Measurements from ENCODE around the gene TMTC1.

The TMTC1 gene

DNA sequence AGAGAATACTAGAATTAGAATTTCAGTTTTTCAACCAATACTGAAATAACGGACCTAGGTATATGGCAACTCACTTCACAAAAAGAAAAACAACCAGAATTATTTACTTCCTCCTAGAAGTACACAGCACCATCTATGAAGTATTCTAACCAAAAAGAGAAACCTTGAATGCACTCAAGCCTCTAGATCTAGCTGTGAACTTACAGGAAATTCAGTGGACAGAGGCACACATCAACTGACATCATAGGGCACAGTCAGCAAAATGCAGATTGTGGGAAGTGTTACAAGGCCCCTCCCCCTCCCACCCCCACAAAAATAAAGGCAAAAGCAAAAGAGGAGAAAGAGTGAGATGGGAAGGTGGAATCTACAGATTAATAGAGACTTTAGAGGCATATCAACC is 102.4 kb downstream of the TMTC1 start:
- Histone ChIP-seq H3K27me3 (ENCODE audit: low read depth) (no peaks in the 10 kb centered on the region; the same call in 1 of the 2 replicates), H3K4me3 (no peak overlapping the region), H3K36me3 (replicated peaks) (no peaks in the 10 kb centered on the region), H3K4me1 (no peaks in the 10 kb centered on the region; the same call in 1 of the 2 replicates), H3K9me3 (no peaks in the 10 kb centered on the region)
- DNase-seq (ENCODE audit: low spot score in 2 of 2): no peak
- in situ Hi-C loops (cut with MboI; ENCODE audit: low sequenced_read_pairs): no loop called here

DNA sequence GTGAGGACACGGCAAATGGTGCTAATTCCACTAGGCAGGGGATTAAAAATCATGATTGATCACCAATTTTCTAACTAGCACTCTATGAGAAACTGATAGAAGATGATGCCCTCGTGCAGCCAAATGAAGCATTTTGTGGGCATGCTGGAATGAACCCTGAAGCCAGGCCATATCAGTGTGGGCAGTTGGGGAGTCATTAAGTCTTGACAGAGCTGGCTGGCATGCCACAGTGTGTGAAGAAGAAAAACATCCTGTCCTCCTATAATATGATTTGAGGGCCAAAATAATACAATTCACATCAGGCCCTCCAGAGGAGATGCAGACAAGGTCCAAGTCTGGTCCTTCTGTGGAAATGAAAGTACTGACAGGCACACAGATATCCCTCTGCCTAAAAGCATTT is 107.1 kb downstream of the TMTC1 start:
- no peak for DNase-seq (ENCODE audit: low spot score in 2 of 2)
- Histone ChIP-seq H3K4me1 (no peaks in the 10 kb centered on the region; the same call in 1 of the 2 replicates), H3K4me3 (no peak overlapping the region), H3K36me3 (replicated peaks) (no peaks in the 10 kb centered on the region), H3K9me3 (no peaks in the 10 kb centered on the region), H3K27me3 (ENCODE audit: low read depth) (no peaks in the 10 kb centered on the region; the same call in 1 of the 2 replicates)
- in situ Hi-C loops (cut with MboI; ENCODE audit: low sequenced_read_pairs): no loop called here

- in situ Hi-C loops (cut with MboI; ENCODE audit: low sequenced_read_pairs): no loop called here
- DNase-seq (ENCODE audit: low spot score in 2 of 2): no peak
These were observed 109.3 kb downstream of the TMTC1 start for GRCh38 chr12:29674463-29674862.

GRCh38 chr12:29673346-29673745 is 110.4 kb downstream of the TMTC1 start:
- DNase-seq (ENCODE audit: low spot score in 2 of 2): no peak
- in situ Hi-C loops (cut with MboI; ENCODE audit: low sequenced_read_pairs): no loop called here
- no peaks in the 10 kb centered on the region for H3K36me3 ChIP-seq (replicated peaks)
- H3K4me3 ChIP-seq: no peak overlapping the region
- no peaks in the 10 kb centered on the region for H3K9me3 ChIP-seq
- H3K4me1 ChIP-seq: peaks cover 3% of the 10 kb centered on the region
- H3K27me3 ChIP-seq (ENCODE audit: low read depth): no peaks in the 10 kb centered on the region

More at GRCh38 chr12:29674463-29674862, 109.3 kb downstream of the TMTC1 start:
- Histone ChIP-seq H3K27me3 (ENCODE audit: low read depth) (no peaks in the 10 kb centered on the region; the same call in 1 of the 2 replicates), H3K4me1 (no peaks in the 10 kb centered on the region), H3K9me3 (no peaks in the 10 kb centered on the region), H3K4me3 (no peak overlapping the region), H3K36me3 (replicated peaks) (no peaks in the 10 kb centered on the region)

- Histone ChIP-seq H3K4me1 (peaks cover 9% of the 10 kb centered on the region), H3K36me3 (replicated peaks) (no peaks in the 10 kb centered on the region), H3K9me3 (no peaks in the 10 kb centered on the region), H3K4me3 (no peak overlapping the region), H3K27me3 (ENCODE audit: low read depth) (no peaks in the 10 kb centered on the region)
- no peak for DNase-seq (ENCODE audit: low spot score in 2 of 2)
- in situ Hi-C loops (cut with MboI; ENCODE audit: low sequenced_read_pairs): no loop called here
These were observed 111.2 kb downstream of the TMTC1 start for GRCh38 chr12:29672580-29672979.

DNA sequence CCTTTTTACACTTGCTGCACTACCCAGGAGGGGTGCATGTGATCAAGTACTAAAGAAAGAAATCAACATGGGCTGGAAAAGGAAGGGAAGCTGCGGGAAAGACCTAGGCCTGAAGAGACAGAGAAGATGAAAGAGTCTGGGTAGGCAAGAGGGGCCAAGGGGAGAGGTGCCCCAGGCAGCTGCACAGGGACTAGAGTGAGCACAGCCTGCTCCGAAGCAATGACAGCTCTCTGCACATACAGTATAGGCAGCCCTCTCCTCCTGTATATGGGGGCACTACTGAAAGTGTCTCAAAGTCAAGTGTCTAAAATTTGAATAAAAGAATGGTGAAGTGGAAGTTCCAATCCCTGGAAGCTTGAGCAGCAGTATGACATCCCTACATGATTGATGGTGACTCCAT is 112.0 kb downstream of the TMTC1 start:
- in situ Hi-C loops (cut with MboI; ENCODE audit: low sequenced_read_pairs): no loop called here
- Histone ChIP-seq H3K4me1 (peaks cover 17% of the 10 kb centered on the region), H3K4me3 (no peak overlapping the region), H3K36me3 (replicated peaks) (no peaks in the 10 kb centered on the region), H3K27me3 (ENCODE audit: low read depth) (no peaks in the 10 kb centered on the region), H3K9me3 (no peaks in the 10 kb centered on the region)
- DNase-seq (ENCODE audit: low spot score in 2 of 2): no peak

DNA sequence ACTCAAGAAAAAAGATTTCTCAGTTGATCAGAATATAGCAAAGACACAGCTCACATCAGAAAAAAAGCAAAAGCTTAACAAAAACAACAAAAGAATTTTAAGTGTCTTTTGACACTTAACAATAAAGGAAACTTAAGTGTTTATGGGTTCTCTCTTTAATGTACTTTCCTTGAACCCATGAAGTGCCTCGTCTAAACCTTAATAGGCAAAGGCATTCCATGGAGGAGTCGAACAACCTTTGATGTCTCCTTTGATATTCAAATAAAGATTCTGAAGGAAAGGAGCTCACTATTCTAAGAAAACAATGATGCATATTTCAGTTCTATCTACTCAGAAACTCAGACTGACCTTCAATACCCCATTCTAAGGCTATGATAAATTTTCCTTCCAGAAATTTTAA is 116.7 kb downstream of the TMTC1 start:
- peak; percentile 19 to 94 for DNase-seq (ENCODE audit: low spot score in 2 of 2)
- Histone ChIP-seq H3K4me1 (peaks cover 21% of the 10 kb centered on the region), H3K27me3 (ENCODE audit: low read depth) (no peaks in the 10 kb centered on the region), H3K36me3 (replicated peaks) (no peaks in the 10 kb centered on the region), H3K9me3 (no peaks in the 10 kb centered on the region), H3K4me3 (no peak overlapping the region)
- in situ Hi-C loops (cut with MboI; ENCODE audit: low sequenced_read_pairs): no loop called here

- H3K36me3 ChIP-seq (replicated peaks): no peaks in the 10 kb centered on the region
- H3K9me3 ChIP-seq: no peaks in the 10 kb centered on the region
- no peak overlapping the region for H3K4me3 ChIP-seq
- no peak for DNase-seq (ENCODE audit: low spot score in 2 of 2)
- in situ Hi-C loops (cut with MboI; ENCODE audit: low sequenced_read_pairs): no loop called here
- H3K27me3 ChIP-seq (ENCODE audit: low read depth): no peaks in the 10 kb centered on the region
- H3K4me1 ChIP-seq: peaks cover 21% of the 10 kb centered on the region
These were observed 118.6 kb downstream of the TMTC1 start for GRCh38 chr12:29665107-29665506.

DNA sequence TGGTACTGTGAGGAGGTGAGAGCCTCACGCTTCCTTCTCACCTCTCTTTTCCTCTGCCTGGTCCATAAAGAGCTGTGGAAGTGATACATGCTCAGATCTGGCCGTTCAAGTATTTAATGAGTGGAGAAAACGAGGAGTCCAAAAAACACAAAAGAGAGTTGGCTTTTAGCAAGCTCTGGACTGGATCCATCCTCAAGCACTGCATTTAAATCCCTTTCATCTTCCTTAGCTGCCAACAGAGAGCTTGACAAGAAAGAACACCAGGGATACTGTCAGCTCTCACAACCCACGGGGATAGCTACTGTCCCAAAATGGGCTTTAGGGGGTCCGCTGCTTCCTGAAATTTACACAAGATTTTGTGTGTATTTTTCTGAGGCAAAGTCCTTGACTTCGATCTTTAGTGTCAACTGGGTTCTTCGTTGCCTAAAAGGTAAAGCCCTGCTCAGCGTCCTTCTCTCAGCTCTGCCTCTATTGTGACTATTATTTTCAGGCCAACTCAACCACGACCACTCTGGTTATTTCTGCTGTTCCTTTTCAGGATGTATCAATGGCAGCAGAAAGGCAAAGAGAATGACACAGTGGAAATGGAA is 120.9 kb downstream of the TMTC1 start:
- Histone ChIP-seq H3K36me3 (replicated peaks) (no peaks in the 10 kb centered on the region), H3K4me1 (peaks cover 14% of the 10 kb centered on the region), H3K4me3 (no peak overlapping the region), H3K9me3 (no peaks in the 10 kb centered on the region), H3K27me3 (ENCODE audit: low read depth) (no peaks in the 10 kb centered on the region)
- in situ Hi-C loops (cut with MboI; ENCODE audit: low sequenced_read_pairs): no loop called here
- no peak for DNase-seq (ENCODE audit: low spot score in 2 of 2)

DNA sequence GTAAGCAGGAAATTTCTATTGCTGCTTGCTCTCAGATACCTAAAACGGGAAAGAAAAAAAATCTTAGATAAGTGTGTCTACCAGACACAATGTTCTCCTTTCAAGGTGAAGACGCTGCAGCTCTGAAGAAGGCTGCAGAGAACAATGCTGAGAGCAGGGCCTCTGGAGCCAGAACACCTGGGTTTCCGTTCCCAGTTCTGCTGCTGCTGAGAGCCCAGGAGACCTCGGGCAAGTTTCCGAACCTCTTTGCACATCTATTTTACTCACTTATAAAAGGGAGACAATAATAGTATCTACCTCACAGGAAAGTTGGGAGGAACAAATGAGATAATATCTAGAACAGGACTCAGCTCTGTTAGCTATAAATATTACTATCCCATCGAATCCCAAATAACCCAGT is 122.9 kb downstream of the TMTC1 start:
- in situ Hi-C loops (cut with MboI; ENCODE audit: low sequenced_read_pairs): no loop called here
- H3K4me3 ChIP-seq: no peak overlapping the region
- H3K36me3 ChIP-seq (replicated peaks): no peaks in the 10 kb centered on the region
- no peaks in the 10 kb centered on the region for H3K9me3 ChIP-seq
- H3K4me1 ChIP-seq: no peaks in the 10 kb centered on the region
- DNase-seq (ENCODE audit: low spot score in 2 of 2): no peak
- H3K27me3 ChIP-seq (ENCODE audit: low read depth): no peaks in the 10 kb centered on the region

DNA sequence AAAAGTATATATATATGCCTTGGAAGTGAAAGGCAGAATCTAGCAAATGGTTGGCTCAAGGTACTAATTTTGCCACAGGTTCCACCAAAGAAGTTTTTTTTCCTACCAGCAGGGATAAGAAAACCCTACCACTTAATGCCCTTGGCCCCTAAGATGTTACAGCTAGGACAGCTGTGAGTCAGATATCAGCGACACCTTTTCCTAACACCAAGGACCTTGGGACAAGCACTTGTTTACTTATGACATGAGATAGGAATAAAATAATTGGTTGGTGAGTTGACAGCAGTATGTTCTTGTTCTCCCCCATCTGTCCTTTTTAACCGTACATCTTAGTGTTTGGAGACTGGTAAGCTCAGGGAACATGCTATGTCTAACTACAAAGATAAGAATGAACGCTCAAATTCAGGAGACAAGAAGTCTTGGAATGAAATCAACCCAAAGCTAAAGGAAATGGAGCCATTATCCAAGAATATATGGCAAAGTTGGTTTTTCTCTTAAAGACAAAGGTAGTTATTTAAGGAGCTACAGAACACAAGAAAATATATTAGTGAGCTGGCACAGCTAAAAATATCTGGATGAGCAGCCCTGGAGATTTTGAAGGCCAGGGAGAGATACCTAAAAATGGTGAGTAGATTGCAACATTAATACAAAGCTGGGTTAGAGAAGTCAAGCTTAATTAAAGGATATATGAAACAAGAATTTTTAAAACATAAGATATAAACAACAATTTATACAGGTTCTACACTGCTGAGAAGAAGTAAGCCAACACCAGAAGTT is 126.8 kb downstream of the TMTC1 start:
- in situ Hi-C loops (cut with MboI; ENCODE audit: low sequenced_read_pairs): no loop called here
- no peak for DNase-seq (ENCODE audit: low spot score in 2 of 2)
- Histone ChIP-seq H3K36me3 (replicated peaks) (no peaks in the 10 kb centered on the region), H3K9me3 (no peaks in the 10 kb centered on the region), H3K4me3 (no peak overlapping the region), H3K27me3 (ENCODE audit: low read depth) (no peaks in the 10 kb centered on the region), H3K4me1 (no peaks in the 10 kb centered on the region; the same call in 1 of the 2 replicates)

- H3K4me3 ChIP-seq: no peak overlapping the region
- in situ Hi-C loops (cut with MboI; ENCODE audit: low sequenced_read_pairs): no loop called here
- no peaks in the 10 kb centered on the region for H3K36me3 ChIP-seq (replicated peaks)
- no peaks in the 10 kb centered on the region for H3K27me3 ChIP-seq (ENCODE audit: low read depth)
- H3K9me3 ChIP-seq: no peaks in the 10 kb centered on the region
- no peaks in the 10 kb centered on the region; the same call in 1 of the 2 replicates for H3K4me1 ChIP-seq
- no peak for DNase-seq (ENCODE audit: low spot score in 2 of 2)
These were observed 127.9 kb downstream of the TMTC1 start for GRCh38 chr12:29655861-29656260.

GRCh38 chr12:29653286-29653685 is 130.5 kb downstream of the TMTC1 start:
- H3K4me3 ChIP-seq: no peak overlapping the region
- DNase-seq (ENCODE audit: low spot score in 2 of 2): no peak
- H3K27me3 ChIP-seq (ENCODE audit: low read depth): no peaks in the 10 kb centered on the region
- in situ Hi-C loops (cut with MboI; ENCODE audit: low sequenced_read_pairs): no loop called here
- no peaks in the 10 kb centered on the region; the same call in 1 of the 2 replicates for H3K4me1 ChIP-seq
- no peaks in the 10 kb centered on the region for H3K9me3 ChIP-seq
- H3K36me3 ChIP-seq (replicated peaks): no peaks in the 10 kb centered on the region

DNA sequence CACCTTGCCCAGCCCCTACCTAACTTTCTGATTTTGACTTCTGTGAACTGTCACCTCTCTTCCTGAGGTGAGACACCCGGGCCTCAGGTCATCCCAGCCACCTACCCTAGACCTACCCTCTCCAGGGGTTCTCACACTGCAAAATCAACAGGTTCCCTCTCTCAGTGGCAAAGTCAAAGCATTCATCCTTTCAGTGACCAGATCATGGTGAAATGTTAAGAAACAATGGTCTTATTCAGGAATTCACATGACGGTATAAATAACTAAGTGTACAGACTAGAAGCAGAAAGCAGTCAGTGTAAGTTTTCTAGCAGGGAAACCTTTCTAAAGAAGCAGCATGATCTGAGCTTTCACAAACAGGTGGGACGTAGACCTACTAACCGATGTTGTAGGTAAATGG is 133.4 kb downstream of the TMTC1 start:
- in situ Hi-C loops (cut with MboI; ENCODE audit: low sequenced_read_pairs): no loop called here
- Histone ChIP-seq H3K27me3 (ENCODE audit: low read depth) (no peaks in the 10 kb centered on the region), H3K4me1 (peaks cover 7% of the 10 kb centered on the region), H3K4me3 (no peak overlapping the region), H3K36me3 (replicated peaks) (no peaks in the 10 kb centered on the region), H3K9me3 (no peaks in the 10 kb centered on the region)
- no peak for DNase-seq (ENCODE audit: low spot score in 2 of 2)

Data from HAP-1 (cell line).